Tracheal epithelial cell (primary cell): ENCODE data around the gene IRF2BPL. TPM values are rescaled to one million over a fixed set of nuclear protein-coding genes. Genes with fewer than 3 reads are reported as not detected.

ENCODE experiments used
- total RNA-seq: library from RNA; depleted of rRNA; stranded (reverse); fragments of >200 nt; gene quantifications from 2 replicates; pipeline ENCODE4 v1.2.1, GENCODE V29; 2014

The IRF2BPL gene
- 22.9 and 30.9 TPM in 2 replicates for total RNA-seq

DNA sequence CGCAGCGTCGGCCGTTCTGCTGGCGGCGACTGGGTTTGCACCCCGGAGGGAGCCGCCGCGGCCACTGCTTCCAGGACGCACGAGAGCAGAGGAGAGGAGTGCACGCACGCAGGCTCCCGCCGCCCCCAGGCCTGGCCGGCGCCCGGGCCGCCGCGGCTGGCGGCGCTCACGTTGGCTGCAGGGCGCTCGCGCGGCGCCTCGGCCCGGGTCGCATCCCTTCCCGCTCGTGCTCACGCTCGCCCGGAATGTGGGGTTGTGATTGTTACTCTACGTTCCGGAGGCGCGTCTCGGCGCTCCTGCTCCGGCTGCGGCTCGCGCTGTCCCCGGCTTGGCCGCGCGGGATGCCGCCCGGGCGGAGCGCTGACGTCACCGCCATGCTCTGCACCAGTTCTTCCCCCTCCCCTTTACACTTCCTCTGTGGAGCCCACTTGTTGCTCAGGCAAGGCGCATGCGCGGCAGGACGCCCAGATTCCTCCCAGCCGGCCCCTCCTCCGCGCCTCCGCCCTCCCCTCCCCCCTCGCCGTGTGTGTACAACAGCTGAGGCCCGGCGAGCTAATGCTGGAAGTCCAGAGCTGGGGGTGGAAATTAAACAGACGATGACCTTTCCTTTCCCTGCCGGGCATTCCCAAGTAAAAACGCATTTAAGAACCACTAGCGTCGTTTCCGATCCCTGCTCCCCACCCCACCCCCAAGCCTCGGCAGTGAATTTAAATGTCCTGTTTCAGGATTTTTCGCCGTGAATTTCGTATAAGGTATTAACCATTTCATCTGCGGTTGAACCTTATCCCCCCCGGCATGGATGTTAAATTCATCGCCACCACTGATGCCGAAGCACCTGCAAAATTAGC is at the start of gene IRF2BPL:
TSS of gene IRF2BPL (minus strand) at position 325 of the 848 bp plus-strand sequence. CDS start 916 bp downstream, outside the sequence.

Other genes starting within 250 kb of the IRF2BPL start
- 5.8 and 11.7 TPM in 2 replicates for gene ANGEL1, start 215.8 kb downstream of the IRF2BPL start, total RNA-seq
- gene LRRC74A, start 202.3 kb downstream of the IRF2BPL start, total RNA-seq: not detected in 2 replicates
- gene CIPC, start 69.5 kb upstream of the IRF2BPL start, total RNA-seq: 11.1 and 14.3 TPM in 2 replicates
- not detected in 2 replicates for gene ZDHHC22, start 113.1 kb upstream of the IRF2BPL start, total RNA-seq
- gene TMEM63C, start 153.1 kb upstream of the IRF2BPL start, total RNA-seq: 1.4 and 8.1 TPM in 2 replicates
- 0.24 TPM in 1 of 2 replicates, not detected in the other for gene NGB, start 242.5 kb upstream of the IRF2BPL start, total RNA-seq